ENCODE data around the gene OLIG2.

OLIG2 gene

DNA sequence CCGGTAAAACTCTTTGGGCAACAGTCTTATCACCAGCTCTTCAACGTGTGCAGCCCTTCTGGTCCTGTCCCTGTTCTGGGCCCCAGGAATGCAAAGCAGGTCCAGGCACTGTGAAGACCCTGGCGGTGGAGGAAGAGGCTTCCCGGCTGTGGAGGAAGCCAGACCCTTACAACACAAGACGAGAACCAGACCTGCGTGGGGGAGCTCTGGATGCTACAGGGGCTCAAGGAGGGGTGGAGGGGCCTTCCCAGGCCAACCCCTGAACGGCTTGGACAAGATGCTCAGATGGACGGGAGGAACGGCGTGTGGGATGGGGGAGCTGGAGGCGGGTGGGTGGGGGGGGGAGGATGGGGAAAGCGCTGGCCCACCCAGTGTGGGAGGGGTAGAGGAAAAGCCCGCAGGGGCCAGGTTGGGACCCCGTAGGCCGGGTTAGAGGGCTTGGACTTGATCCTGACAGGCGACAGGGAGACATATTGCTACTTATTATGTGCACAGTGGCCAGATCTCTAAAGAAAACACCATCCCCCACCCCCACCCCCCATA, 5.1 kb upstream of the OLIG2 start:
- DNase-seq: no peak

DNA sequence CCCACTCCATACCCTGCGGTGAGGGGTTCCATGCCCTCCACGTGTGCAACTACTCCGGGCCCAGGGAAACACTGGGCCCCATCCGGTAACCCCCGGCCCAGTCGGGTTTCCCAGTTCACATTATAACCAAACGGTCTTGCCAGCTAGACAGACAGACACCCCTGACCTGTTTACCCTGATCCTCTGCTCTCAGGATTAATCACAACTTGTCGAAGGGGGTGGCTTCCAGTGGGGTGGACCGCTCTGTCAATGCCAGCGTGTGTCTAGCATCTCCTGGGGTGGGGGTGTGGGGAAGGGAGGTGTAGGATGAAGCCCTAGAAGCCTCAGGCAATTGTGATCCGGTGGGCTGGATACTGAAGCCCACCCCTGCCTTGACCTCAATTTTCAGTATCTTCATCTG, 4.6 kb upstream of the OLIG2 start:
- DNase-seq: no peak

GRCh38 chr21:33021667-33022066, 4.1 kb upstream of the OLIG2 start:
- no peak for DNase-seq

- DNase-seq: no peak
Observed at GRCh38 chr21:33022489-33022827, 3.3 kb upstream of the OLIG2 start.

- DNase-seq: peak in 1 of 2 donors; percentile 8
Observed at GRCh38 chr21:33022828-33023573, 2.7 kb upstream of the OLIG2 start.

DNA sequence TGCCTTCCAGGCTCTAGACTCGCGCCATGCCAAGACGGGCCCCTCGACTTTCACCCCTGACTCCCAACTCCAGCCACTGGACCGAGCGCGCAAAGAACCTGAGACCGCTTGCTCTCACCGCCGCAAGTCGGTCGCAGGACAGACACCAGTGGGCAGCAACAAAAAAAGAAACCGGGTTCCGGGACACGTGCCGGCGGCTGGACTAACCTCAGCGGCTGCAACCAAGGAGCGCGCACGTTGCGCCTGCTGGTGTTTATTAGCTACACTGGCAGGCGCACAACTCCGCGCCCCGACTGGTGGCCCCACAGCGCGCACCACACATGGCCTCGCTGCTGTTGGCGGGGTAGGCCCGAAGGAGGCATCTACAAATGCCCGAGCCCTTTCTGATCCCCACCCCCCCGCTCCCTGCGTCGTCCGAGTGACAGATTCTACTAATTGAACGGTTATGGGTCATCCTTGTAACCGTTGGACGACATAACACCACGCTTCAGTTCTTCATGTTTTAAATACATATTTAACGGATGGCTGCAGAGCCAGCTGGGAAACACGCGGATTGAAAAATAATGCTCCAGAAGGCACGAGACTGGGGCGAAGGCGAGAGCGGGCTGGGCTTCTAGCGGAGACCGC, 2.0 kb upstream of the OLIG2 start:
- peak in 1 of 2 donors; percentile 28 for DNase-seq

- DNase-seq: peak in 1 of 2 donors; percentile 13
Observed at GRCh38 chr21:33024201-33025103, 1.3 kb upstream of the OLIG2 start.

GRCh38 chr21:33025106-33025488, 638 bp upstream of the OLIG2 start:
- DNase-seq: peak in 1 of 2 donors; percentile 16

DNA sequence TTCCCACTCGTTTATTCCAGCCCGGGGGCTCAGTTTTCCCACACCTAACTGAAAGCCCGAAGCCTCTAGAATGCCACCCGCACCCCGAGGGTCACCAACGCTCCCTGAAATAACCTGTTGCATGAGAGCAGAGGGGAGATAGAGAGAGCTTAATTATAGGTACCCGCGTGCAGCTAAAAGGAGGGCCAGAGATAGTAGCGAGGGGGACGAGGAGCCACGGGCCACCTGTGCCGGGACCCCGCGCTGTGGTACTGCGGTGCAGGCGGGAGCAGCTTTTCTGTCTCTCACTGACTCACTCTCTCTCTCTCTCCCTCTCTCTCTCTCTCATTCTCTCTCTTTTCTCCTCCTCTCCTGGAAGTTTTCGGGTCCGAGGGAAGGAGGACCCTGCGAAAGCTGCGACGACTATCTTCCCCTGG, 716 bp downstream of the OLIG2 start:
- no peak for DNase-seq

DNA sequence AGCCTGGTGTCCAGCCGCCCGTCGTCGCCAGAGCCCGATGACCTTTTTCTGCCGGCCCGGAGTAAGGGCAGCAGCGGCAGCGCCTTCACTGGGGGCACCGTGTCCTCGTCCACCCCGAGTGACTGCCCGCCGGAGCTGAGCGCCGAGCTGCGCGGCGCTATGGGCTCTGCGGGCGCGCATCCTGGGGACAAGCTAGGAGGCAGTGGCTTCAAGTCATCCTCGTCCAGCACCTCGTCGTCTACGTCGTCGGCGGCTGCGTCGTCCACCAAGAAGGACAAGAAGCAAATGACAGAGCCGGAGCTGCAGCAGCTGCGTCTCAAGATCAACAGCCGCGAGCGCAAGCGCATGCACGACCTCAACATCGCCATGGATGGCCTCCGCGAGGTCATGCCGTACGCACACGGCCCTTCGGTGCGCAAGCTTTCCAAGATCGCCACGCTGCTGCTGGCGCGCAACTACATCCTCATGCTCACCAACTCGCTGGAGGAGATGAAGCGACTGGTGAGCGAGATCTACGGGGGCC, 1.2 kb downstream of the OLIG2 start:
- peak in 1 of 2 donors; percentile 15 for DNase-seq

- peak in 1 of 2 donors; percentile 24 for DNase-seq
Observed at GRCh38 chr21:33027401-33028286, 1.9 kb downstream of the OLIG2 start.

DNA sequence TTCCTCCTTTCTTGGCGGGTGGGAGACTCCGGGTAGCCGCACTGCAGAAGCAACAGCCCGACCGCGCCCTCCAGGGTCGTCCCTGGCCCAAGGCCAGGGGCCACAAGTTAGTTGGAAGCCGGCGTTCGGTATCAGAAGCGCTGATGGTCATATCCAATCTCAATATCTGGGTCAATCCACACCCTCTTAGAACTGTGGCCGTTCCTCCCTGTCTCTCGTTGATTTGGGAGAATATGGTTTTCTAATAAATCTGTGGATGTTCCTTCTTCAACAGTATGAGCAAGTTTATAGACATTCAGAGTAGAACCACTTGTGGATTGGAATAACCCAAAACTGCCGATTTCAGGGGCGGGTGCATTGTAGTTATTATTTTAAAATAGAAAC, 2.5 kb downstream of the OLIG2 start:
- no peak for DNase-seq

GRCh38 chr21:33028773-33029384, 3.1 kb downstream of the OLIG2 start:
- peak in 1 of 2 donors; percentile 52 for DNase-seq

- DNase-seq: no peak
Observed at GRCh38 chr21:33029385-33029921, 3.7 kb downstream of the OLIG2 start.

GRCh38 chr21:33029975-33030461, 4.3 kb downstream of the OLIG2 start:
- no peak for DNase-seq

- DNase-seq: no peak
Observed at GRCh38 chr21:33030633-33031032, 4.9 kb downstream of the OLIG2 start.

- no peak for DNase-seq
Observed at GRCh38 chr21:33031152-33031911, 5.6 kb downstream of the OLIG2 start.

- DNase-seq: no peak
Observed at GRCh38 chr21:33032434-33033047, 6.8 kb downstream of the OLIG2 start.

DNA sequence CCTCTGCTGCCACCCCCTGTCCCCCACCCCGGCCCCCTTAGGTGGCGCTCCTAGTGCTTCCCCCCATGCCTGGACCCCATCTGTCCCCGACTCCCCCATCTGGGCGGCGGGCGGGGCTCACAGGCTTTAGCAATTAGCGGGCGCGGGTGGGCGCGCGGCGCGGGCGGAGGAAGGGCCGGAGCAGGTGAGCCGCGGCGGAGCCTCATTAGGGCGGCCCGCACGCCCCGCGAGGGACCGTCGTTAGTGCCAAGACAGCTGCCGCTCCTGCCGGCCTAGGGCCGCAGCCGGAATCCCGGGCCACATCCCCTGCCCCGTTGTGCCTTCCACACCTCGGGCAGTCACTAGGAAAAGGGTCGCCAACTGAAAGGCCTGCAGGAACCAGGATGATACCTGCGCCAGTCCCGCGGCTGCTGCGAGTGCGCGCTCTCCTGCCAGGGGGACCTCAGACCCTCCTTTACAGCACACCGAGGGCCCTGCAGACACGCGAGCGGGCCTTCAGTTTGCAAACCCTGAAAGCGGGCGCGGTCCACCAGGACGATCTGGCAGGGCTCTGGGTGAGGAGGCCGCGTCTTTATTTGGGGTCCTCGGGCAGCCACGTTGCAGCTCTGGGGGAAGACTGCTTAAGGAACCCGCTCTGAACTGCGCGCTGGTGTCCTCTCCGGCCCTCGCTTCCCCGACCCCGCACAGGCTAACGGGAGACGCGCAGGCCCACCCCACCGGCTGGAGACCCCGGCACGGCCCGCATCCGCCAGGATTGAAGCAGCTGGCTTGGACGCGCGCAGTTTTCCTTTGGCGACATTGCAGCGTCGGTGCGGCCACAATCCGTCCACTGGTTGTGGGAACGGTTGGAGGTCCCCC, 7.6 kb downstream of the OLIG2 start:
- no peak for DNase-seq

All from stimulated activated CD4-positive, alpha-beta T cell treated with anti-CD3 and anti-CD28 coated beads, Interleukin-2, amount 100 ng/mL, for 24 hours (primary cell).